A204.1 (cell line): Measurements from ENCODE around the gene PLA2G3.
A peak's percentile ranks its signal among the peaks of the same experiment; 100 is the strongest.
"Not testable (repeated sequence)": the region's sequence is repeated elsewhere in the genome, so short reads cannot be mapped to it uniquely, and the experiment has no call there.

Experiments
- FAIRE-seq: peaks from 2 replicates; lab custom pipeline; 2012; peaks lifted over from hg19 to GRCh38; lab: Jason Lieb, UNC

PLA2G3 gene, protein sequence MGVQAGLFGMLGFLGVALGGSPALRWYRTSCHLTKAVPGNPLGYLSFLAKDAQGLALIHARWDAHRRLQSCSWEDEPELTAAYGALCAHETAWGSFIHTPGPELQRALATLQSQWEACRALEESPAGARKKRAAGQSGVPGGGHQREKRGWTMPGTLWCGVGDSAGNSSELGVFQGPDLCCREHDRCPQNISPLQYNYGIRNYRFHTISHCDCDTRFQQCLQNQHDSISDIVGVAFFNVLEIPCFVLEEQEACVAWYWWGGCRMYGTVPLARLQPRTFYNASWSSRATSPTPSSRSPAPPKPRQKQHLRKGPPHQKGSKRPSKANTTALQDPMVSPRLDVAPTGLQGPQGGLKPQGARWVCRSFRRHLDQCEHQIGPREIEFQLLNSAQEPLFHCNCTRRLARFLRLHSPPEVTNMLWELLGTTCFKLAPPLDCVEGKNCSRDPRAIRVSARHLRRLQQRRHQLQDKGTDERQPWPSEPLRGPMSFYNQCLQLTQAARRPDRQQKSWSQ

GRCh38 chr22:31139866-31140716 lies at the start of gene PLA2G3:
PLA2G3 (minus strand) TSS chr22:31140508; CDS start chr22:31140354, 154 bp downstream.
- no peak for FAIRE-seq

GRCh38 chr22:31187627-31188026 lies 47.3 kb upstream of the PLA2G3 start:
- FAIRE-seq: no peak

DNA sequence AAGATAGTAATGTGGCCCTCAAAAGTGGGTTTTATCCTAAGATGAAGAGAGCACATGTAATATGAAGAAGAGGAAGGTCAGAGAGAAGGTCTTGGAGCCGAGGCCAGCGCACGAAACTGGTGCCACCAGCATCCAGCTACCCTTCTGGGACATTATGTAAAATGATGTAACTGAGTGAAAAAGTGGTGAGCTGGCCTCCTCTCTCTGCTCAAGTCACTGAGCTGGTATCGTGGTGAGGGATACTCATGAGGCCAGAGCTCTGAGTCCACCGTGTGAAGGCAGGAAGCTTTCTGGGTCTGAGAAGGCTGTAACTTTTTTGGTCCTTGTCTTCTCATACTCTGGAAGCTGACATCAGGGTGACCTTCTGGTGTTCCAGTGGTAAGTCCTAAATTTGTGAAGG lies 44.7 kb upstream of the PLA2G3 start:
- no peak for FAIRE-seq

GRCh38 chr22:31184015-31184414 lies 43.7 kb upstream of the PLA2G3 start:
- no peak for FAIRE-seq

DNA sequence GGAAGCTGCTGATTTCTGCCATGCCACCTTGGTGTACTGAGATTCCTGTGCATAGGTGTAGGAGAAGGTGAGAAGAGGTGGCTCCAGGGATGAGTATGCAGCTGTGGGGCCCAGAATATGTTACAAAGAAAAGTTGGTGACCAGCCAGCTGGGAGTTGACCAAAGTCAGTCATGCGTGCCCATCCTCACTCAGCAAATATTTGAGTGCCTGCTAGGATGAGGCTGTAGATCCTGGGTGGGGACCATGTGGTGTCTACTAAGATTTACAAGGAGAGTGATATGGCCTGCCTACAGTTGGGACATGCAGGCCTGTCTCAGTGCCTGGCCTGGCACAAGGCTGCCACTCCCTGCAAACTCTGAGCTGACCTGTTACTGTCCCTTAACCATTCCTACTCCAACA lies 39.0 kb upstream of the PLA2G3 start:
- FAIRE-seq: no peak

DNA sequence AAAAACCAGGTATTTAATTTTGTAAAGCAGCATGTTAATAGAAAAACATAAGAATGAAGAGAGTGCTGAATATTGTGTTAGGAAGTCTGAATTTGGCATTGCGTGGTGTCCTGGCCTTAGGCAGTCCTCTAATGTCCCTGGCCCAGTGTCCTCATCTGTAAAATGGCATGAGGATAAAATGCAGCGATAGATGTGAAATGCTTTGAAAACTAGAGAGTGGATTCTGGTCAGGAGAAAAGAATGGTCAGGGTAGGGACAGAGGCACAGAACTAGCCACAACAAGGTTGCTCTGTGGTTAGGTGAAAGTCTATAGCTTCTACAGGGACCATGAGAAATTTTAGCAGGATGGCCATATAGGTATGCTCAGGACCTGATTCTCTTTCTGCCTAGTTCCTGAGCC lies 38.6 kb upstream of the PLA2G3 start:
- no peak for FAIRE-seq

DNA sequence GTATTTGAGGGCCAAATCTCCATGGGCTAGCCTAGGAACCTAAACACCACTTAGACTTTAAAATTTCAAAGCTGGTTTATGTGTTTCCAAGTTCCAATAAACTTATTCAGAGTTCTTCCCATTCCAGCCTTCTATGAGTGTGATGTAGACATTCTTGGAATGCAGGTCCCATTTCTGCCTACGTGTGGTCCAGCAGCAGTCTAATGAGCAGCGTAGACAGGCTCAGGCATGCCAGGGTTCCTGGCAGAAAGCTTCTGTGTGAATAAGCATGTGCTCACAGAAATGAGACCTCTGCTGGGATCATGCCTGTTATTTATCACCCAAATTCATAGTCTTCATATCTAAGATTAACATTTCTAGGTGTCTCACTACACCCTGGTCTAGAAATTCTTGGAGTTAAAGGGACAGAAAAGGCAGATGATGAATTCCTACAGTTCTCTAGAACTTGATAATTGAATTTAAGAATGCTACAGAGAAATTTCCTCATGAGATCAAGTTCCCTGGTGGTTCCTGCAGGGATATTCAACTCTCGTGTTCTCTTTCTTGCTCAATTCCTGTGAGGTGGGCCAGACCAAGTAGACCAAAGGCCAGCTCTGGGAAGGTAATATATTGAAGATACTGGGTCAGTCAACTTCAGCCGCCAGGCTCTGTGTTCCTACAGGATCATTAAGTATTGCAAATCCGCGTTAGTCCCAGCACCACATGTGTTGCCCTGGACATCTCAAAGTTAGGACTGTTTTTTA lies 37.3 kb upstream of the PLA2G3 start:
- no peak for FAIRE-seq

DNA sequence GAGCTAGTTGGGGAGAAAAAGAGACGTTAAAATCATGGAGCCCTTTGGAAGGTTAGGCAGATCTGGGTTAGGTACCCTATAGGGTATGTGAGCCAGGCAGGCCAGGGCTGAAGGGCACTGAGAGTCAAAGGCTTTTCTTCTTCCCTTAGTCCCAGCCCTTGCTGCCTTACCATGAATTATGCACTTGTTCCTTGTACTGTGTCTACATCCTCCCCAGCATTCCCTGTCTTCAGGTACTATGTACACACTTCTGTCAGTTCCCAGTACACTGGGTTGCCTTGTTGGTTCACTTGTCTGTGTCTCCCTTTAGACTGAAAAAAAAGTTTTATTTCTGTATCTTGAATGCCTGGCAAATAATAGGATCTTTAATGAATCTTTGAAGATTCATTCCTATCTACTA lies 36.6 kb upstream of the PLA2G3 start:
- no peak for FAIRE-seq

DNA sequence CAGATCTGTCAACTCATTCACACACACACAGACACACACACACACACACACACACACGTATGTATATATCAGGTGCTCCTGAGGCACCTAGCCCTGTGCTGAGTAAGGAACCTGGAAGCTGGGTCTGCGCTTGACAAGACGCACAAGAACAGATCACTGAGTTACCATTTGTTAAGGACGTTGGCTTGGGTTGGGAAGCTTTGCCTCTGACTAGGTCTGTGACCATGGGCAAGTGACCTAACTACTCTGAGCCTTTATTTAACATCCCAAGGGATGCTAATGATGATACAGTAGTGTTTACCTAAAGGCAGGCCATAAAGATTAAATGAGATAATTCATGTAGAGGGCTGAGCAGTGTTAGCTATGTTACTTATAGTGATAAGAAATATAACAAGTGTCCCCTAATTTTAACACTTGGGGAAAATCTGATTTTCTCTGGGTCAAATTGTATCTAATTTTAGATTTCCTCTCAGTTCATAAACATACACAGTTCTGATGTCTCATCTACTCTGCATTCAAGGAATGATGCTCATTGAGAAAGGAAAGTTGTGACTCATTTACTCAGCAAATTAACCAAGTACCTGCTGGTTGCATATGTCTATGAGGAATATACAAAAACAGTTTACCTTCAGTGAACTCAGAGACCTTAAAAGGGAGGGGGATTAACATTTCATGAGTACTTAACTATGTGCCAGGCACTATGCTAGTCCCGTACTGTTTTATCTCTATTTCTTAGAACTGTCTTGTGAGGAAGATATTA lies 33.3 kb upstream of the PLA2G3 start:
- FAIRE-seq: no peak

DNA sequence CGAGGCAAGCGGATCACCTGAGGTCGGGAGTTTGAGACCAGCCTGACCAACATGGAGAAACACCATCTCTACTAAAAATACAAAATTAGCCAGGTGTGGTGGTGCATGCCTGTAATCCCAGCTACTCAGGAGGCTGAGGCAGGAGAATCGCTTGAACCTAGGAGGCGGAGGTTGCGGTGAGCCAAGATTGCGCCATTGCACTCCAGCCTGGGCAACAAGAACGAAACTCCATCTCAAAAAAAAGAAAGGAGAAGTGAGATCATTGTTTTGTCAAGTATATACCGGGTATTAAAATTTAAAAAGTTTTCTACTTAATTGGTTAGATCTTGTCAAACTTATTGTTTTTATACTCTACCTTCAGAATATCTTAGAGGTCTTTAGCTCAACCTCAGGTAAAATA lies 31.4 kb upstream of the PLA2G3 start:
- not testable (repeated sequence) for FAIRE-seq

GRCh38 chr22:31170971-31171370 lies 30.7 kb upstream of the PLA2G3 start:
- no peak for FAIRE-seq

DNA sequence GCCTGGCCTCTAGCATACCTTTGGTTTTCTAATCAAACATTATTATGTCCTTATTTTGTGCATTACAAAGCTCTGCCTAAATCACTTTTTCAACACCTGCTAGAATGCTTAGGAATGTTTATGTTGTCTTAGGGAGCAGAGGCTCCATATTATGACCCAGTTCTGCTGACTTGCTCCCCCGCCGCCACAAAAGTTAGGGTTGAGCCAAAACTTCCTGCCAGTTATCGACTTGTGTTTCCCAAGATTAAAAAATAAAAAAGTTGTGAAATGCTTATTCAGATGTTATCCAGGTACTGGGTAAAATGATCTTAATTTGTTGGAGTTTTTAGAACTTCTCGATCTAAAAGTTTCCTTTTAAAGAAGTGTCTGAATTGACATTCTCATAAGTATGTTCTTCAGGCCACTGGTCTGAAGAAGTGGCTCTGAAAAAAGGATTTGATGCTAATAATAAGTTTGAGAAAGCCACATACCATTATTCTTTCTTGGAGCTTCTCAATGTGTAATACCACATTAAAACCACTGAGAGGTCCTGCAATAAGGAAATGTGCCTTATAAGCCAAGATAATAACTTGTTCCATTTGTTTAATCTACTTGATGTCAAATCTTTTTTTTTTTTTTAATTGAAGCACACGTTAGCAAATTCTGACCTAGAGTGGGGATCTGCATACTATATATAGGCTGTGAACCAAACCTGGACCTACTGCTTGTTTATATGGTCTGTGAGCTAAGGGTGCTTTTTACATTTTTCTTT lies 21.9 kb upstream of the PLA2G3 start:
- peak; percentile 14 for FAIRE-seq

DNA sequence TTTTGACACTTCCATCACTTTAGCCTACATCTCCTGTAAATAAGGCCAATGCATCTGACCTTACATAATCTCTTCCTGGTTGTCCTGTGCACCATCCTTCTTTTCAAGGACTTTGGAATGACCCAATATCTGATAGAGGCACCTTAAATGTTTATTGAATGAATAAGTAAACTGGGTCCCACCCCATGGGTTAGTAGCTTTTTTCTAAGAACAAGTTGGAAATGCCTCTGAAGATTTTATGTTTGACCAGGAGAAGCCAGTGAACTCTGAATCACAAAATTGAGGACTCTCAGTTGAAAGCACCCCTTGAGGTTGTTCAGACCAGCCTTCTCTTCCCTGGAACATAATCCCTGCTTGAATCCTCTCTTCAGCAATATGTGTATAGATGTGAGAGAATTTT lies 21.1 kb upstream of the PLA2G3 start:
- FAIRE-seq: no peak

GRCh38 chr22:31160328-31160978 lies 20.1 kb upstream of the PLA2G3 start:
- no peak for FAIRE-seq

- no peak for FAIRE-seq
Measured at GRCh38 chr22:31155422-31155821, 15.1 kb upstream of the PLA2G3 start.

DNA sequence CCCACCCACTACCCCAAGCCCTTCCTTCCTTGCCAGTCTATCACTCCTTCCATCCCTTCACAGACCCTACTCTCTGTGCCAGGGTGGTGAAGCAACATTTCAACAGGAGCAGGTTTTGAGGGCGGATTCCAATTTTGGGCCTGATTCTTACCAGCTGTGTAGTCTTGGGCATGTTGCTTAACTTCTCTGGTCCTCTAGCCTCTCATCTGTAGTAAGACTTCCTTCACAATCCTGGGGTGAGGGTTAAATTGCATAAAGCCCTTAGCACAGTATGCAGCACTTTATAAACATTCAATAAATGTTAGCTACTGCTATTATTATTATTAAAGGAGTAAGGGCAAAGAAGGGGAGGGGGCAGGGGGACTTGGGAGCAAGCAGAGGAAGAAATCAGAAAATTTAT lies 14.7 kb upstream of the PLA2G3 start:
- no peak for FAIRE-seq

- FAIRE-seq: no peak
Measured at GRCh38 chr22:31153357-31153756, 13.0 kb upstream of the PLA2G3 start.

- FAIRE-seq: no peak
Measured at GRCh38 chr22:31151872-31152271, 11.6 kb upstream of the PLA2G3 start.

DNA sequence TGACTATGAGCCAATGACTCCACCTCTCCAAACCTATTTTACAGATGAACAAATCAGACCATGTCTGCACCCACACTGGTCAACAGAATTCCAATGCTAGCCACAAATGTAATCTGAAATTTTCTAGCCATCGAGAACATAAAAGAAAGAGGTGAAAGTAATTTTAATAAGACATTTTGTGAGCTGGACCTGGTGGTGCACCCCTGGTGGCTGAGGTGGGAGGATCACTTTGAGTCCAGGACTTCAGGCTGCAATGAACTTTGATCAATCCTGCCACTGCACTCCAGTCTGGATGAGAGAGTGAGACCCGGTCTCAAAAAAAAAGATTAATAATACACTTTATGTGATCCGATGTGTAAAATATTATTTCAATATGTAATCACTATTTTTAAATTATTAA lies 10.3 kb upstream of the PLA2G3 start:
- FAIRE-seq: no peak

GRCh38 chr22:31148953-31149627 lies 8.8 kb upstream of the PLA2G3 start:
- FAIRE-seq: peak; percentile 49
